SH-SY5Y (cell line): ENCODE data around the gene EMC10.

ENCODE experiments used
- GATA2 ChIP-seq: IDR thresholded peaks from 2 replicates; pipeline ENCODE4 v1.6.1; 2011; ENCODE audit warnings: mild to moderate bottlenecking, low read depth, low read length
- GATA3 ChIP-seq: IDR thresholded peaks from 2 replicates; pipeline ENCODE4 v1.6.1; 2011; ENCODE audit warnings: low read depth, mild to moderate bottlenecking, low read length, moderate library complexity

The EMC10 gene

DNA sequence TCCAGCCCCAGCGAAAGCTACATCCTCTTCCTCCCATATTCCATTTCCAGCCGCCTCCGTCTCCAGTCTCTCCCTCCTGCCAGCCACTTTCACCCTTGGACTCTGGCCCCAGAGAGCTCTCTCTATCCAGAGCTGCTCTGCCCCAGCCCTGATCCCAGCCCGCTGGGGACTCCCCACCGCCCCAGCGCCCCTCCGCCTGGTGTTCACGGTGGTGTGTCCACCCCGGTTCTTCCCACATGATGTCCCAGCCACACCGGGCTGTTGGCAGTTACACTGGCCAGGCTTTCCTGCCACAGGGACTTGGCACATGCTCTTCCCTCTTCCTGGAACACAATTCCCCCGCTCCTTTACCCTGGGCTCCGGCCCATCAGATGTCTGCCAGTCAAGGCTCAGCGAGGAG lies 11.3 kb upstream of the EMC10 start:
- TF ChIP-seq GATA2: no peak
- TF ChIP-seq GATA3: no peak

- TF ChIP-seq GATA3 (no peak), GATA2 (no peak)
These were observed 10.2 kb upstream of the EMC10 start for GRCh38 chr19:50465986-50466705.

DNA sequence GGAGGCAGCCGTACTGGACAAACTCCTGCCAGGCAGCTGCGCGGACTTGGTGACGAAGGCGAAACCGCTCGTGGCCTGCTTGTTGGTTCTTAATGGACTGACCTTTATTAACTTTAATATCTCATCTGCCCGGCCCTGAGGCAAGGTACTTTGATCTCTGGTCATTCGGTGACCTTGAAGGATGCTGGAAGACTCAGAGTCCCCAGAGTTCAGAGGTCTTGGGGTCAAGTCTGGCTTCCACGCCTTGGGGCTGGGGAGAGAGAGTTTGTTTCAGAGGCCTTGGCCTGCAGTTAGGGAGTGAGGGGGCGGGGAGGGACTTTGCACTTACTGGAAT lies 9.6 kb upstream of the EMC10 start:
- TF ChIP-seq GATA3: no peak
- no peak for TF ChIP-seq GATA2

DNA sequence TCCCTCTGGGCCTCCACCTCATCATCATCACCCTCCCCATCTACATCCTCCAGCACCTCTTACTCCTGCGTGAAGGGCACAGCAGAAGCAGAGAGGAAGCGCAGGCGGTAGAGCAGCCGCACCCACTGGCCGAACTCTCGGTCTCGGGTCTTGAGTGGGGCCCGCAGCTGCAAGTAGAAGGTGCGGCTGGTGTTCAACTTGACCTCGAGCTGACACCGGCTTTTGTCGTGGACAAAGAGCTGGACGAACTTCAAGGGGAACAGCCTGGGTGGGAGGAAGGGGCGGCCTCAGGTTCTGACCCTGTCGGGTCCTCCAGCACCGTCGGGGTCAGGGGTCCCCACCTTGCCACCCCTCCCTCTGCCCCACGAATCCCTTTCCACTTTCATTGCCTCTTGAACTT lies 8.7 kb upstream of the EMC10 start:
- TF ChIP-seq GATA2 (no peak), GATA3 (no peak)

DNA sequence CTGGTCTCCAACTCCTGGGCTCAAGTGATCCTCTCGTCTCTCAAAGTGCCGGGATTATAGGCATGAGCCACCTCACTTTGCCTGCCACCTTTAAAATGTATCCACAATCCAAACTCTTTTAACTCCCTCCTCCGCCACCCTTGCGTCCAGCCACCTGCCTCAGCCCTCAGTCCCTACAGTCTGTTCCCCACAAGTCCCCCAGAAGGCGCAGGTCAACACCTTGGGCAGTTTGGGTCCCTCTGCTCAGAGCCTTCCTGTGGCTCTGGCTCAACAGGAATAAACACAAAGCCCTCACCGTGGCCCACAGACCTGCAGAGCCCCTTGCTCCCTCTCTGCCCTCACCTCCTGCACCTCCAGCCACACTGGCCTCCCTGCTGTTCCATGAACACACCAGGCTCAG lies 7.5 kb upstream of the EMC10 start:
- TF ChIP-seq GATA2 (no peak), GATA3 (no peak)

GRCh38 chr19:50475101-50475568 lies 1.2 kb upstream of the EMC10 start:
- TF ChIP-seq GATA3: no peak
- TF ChIP-seq GATA2: no peak

GRCh38 chr19:50475736-50476223 lies 527 bp upstream of the EMC10 start:
- TF ChIP-seq GATA3: no peak
- no peak for TF ChIP-seq GATA2

DNA sequence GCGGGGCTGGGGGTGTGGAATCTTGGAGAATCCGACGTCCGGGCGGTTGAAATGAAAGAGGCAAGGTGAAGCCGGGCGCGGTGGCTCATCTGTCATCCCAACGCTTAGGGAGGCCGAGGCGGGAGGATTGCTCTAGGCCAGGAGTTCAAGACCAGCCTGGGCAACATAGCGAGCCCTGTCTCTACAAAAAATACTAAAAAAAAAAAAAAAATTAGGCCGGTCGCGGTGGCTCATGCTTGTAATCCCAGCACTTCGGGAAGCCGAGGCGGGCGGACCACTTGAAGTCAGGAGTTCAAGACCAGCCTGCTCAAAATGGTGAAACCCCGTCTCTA lies 566 bp downstream of the EMC10 start:
- TF ChIP-seq GATA3: no peak
- TF ChIP-seq GATA2: no peak

DNA sequence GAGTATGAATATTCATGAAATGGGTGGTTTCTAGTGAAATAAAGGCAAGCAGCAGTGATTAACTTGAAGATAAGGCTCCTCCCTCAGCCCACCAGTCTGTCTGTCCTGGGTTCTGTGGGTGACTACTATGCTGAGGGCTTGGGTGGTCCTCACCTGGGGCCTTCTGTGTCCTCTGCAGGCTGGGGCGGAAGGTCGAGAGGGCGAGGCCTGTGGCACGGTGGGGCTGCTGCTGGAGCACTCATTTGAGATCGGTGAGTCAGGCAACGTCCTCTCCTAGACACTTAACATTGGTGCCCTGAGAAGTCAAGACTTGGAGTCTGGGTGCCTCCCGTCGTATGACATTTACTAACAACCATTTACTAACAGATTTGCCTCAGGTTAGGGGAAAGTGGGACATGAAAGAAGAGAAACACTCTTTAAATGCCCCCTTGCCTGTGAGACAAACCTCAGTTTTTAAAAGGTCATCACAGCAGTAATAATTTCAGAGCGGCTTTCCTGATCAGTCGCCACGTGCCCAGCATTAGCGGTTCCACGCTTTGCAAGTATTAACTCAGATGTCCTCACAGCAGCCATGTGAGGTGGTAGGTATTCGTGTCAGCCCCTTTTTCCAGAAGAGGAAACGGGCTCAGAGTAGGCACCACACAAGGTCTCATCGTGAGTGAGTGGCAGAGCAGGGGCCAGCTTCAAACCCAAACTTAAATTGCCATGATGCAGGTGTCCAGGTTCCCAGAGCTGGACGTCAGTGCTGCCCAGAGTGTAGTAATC lies 1.6 kb downstream of the EMC10 start:
- no peak for TF ChIP-seq GATA3
- TF ChIP-seq GATA2: no peak

DNA sequence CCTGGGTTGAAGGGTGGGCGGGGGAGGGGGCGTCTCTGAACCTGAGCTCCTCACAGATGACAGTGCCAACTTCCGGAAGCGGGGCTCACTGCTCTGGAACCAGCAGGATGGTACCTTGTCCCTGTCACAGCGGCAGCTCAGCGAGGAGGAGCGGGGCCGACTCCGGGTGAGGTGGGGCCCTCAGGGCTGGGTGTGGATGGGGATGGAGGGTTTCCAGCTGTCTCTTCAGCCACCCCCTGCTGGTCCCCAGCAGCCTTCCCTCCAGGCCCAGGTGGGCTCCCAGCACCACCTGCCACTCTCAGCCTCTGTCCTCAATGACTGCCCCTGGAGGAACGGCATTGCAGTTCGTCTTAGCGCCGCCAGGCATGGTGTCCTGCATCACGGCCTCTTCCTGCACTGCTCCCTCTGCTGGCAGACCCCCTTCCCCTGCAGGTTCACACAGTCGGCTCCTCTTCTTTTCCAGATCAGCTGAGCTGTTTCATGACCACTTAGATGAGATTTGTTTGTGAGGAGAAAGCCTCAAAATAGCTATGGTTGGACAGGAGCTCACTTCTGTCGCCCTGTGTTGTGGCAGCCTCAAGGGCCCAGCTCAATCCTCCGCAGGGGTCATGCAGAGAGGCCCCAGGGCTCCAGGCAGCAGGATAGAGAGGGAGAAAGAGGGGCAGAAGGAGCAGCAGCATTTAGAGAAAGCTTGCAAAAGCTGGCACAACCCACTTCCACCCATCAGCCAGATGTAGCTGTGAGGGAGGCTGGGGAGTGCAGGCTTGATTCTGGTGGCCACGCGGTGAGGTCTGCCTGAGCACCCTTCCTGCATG lies 2.8 kb downstream of the EMC10 start:
- TF ChIP-seq GATA2 (no peak), GATA3 (no peak)

- TF ChIP-seq GATA3: no peak
- no peak for TF ChIP-seq GATA2
These were observed 3.5 kb downstream of the EMC10 start for GRCh38 chr19:50479761-50480251.

DNA sequence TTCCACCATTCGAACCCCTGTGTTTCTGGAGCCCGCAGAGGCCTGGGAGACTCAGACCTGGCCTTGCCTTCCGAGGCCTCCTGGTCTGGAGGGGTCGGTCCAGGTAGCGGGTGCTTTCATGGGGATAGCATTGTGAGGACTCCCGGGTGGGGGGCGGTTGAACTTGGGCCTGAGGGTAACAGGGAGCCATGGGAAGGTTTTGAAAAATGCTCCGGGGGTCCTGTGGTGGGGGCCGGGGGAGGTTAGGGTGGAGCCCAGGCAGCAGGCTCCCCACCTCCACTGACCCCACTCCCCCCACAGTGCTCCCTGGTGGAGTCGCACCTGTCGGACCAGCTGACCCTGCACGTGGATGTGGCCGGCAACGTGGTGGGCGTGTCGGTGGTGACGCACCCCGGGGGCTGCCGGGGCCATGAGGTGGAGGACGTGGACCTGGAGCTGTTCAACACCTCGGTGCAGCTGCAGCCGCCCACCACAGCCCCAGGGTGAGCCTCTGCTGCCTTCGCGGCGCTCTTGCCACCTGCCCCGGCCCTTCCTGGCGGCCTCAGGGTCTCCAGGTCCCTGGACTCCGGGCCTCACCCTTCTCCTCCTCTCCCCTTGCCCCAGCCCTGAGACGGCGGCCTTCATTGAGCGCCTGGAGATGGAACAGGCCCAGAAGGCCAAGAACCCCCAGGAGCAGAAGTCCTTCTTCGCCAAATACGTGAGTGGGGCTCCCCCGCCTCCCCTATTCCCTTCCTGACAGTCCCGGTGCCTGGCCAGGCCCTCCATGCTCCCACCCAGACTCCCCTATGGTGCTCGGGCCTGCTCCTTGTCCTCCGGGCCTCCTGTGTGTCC lies 4.2 kb downstream of the EMC10 start:
- TF ChIP-seq GATA3 (no peak), GATA2 (no peak)

- TF ChIP-seq GATA3: no peak
- TF ChIP-seq GATA2: no peak
These were observed 5.2 kb downstream of the EMC10 start for GRCh38 chr19:50481351-50482149.

GRCh38 chr19:50482271-50482855 lies 6.1 kb downstream of the EMC10 start:
- TF ChIP-seq GATA2 (no peak), GATA3 (no peak)
